GM19351 (cell line): Measurements from ENCODE around the gene PRLR.

Source experiments
- ATAC-seq: cut with Tn5 transposase; IDR thresholded peaks from one replicate; pipeline ENCODE4 v1.9.1; 2021; ENCODE audit warnings: mild to moderate bottlenecking, moderate library complexity; ENCODE audit not compliant: unreplicated experiment

Gene PRLR

GRCh38 chr5:35162848-35163709 is 67.2 kb downstream of the PRLR start:
- ATAC-seq = no peak

GRCh38 chr5:35161652-35162273 is 68.5 kb downstream of the PRLR start:
- ATAC-seq = no peak

DNA sequence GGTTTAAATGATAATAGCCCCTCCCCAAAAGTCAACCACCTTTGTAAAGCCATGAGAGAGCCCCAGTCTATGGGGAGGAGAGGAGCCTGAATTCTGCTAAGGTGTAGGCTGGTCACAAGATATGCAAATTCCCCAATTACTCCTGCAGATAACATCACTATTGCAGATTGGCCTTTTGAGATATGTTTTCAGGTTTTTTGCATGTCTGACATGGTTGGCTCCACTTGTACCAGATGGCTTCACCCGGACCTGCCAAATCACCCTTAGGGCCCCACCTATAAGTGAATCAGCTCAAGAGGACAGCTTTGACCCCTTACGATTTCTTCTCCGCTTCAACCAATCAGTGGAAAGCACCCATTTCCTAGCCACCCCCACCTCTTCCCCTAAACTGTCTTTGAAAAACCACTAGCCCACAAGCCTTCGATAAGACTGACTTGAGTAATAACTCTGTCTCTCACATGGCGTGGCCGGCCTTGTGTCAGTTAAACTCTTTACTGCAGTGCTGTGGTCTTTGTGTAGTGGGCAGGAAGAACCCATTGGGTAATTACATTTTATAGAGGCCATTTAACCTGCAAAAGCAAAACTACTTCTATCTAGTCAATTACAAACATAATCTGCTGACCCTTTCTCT is 69.7 kb downstream of the PRLR start:
- no peak for ATAC-seq

DNA sequence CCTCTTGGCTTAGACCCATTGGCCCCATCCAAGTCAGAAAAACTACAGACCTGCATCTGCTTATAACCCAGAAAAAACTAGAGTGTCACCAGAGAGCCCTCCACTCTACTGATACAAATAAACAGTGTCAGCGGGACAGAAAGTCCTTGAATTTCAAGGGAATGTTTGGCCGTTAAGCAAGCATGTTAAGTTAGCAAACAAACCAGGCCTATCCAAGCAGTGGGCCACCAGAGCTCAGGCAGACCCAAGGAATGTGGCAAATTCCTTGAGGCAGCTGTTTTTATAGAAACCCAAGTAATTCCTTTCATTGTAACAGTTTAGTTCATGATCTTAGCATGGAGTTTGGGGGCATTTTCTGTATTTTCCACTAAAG is 70.9 kb downstream of the PRLR start:
- no peak for ATAC-seq

GRCh38 chr5:35158622-35159369 is 71.5 kb downstream of the PRLR start:
- ATAC-seq = no peak

- ATAC-seq = no peak
These were observed 72.1 kb downstream of the PRLR start for GRCh38 chr5:35158204-35158603.

- ATAC-seq = no peak
These were observed 76.8 kb downstream of the PRLR start for GRCh38 chr5:35153375-35153932.

DNA sequence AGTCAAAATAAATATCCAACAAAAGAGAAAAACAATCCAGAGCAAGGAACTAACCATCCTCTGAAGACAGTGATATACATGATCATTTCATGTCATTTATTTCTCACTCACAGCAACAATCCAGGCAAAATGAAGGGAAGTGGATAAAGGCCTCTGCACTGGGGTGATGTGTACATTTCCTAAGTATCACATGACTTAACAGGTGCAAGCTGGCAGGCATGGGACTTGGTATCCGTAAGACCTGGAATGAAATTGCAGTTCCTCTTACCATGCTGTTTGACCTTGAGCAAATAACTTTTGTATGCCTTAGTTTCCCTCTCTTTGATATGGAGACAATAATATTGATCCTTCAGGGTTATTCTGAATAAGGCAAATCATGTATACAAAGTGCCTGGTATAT is 77.6 kb downstream of the PRLR start:
- ATAC-seq = no peak

DNA sequence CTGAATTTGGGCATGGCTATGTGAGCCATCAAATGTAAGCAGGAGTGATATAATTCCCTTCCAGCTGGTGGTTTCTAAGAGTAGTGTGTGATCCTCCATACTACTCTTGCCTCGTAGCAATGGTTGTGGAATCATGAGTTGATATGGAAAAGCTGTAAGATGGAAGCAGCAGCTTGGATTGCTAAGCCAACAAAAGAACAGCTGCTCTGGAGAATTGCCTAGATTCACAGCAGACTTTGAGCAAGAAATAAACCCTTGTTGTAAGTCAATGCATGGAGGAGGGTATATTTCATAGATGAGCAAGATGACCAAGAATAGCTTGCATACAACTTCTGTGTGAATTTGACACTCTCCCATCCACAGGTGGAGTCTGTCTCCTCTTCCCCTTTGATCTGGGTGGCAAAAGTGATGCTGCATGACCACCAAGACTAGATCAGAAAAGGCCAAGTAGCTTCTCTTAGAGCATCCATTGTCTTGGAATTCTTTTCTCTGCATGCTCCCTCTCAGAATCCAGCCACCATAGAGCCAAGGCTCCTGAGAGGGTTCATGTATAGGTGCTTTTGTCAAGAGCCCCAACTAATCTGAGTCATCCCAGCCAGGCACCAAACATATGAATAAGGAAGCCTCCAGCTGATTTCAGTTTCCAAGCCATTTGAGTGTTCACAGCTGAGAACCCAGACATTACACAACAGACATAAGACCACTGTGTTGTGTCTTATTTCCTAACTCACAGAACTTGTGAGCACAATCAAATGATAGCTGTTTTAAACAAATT is 79.0 kb downstream of the PRLR start:
- no peak for ATAC-seq

DNA sequence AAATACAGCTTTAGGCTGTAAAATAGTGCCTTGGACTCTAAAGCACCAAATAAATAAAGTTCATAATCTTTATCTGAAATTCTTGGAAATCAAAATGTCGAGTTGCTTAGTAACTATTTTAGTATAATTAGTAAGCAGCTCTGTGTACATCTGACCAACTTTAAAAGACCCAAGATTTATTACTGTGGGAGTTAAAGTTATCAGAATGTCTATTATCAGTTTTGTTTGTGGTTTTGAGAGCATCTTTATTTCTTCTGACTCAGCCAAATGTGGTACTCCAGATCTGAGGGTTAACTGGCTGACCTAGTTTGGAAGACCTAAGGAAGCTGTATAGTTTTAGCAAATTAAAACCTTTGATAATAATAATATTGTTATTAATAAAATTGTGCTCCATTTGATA is 81.2 kb downstream of the PRLR start:
- no peak for ATAC-seq

GRCh38 chr5:35146406-35146805 is 83.9 kb downstream of the PRLR start:
- ATAC-seq = no peak

DNA sequence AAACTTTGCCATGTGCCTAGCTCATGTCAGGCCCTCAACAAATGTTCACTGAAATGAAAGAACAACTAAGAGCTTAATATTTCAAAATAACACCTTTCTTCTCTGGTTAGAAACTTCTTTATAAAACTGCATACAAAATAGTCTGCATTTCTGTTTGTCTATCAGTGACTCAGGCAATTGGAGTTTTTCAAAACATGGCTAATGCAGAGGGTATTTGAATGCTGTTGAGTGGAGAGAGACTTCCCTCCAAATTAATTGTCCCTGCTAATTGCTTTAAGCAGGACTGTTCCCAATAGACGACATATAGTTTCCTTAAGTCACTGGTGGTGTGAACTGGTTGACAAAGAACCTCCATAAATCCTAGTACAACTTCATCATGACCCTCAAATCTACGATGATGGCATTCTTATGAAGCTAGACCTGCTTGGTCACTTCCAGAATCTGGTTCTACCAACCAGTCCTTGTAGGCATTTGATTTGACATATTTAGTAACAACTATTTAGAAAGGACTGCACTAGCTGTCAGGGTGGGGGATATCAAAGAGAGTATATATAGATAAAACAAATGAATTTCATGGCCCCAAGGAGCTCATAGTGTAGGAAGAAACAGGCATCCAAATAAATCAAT is 84.5 kb downstream of the PRLR start:
- ATAC-seq = no peak

DNA sequence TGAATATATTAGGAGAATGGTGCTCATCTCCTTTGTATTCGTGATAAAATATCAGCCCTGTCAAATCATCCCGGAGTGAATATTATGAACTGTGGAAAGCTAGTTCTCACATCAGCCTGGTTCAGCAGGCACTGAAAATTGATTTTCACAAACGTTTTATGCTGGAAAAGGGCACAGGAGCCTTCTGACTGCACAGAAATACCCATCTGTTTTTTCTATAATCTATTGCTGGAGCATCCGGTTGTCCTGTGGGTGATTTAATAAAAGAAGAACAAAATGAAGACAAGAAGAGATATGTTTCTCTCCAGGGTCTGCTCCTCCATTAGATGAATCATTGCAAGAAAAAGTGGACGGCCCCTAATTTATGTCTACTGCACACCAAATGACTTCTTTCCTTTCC is 85.3 kb downstream of the PRLR start:
- ATAC-seq = no peak

DNA sequence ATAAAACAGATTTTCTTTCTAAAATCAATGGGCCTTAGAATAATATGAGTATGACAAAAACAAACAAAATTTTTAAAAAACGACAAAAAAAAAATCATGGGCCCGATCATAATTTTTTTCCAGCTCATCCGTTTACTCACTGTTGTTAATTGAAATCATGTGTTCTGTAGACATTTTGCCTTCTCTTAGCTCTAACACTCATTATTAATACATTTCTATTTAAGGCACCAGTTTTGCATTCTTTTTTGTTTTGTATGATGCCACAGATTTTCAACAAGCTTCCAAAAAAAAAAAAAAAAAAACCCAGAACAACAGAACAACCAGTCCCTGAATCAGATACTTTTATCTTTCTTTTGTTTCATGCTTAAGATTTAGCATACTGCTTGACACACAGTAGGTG is 86.4 kb downstream of the PRLR start:
- no peak for ATAC-seq

- no peak for ATAC-seq
These were observed 88.5 kb downstream of the PRLR start for GRCh38 chr5:35141739-35142138.

DNA sequence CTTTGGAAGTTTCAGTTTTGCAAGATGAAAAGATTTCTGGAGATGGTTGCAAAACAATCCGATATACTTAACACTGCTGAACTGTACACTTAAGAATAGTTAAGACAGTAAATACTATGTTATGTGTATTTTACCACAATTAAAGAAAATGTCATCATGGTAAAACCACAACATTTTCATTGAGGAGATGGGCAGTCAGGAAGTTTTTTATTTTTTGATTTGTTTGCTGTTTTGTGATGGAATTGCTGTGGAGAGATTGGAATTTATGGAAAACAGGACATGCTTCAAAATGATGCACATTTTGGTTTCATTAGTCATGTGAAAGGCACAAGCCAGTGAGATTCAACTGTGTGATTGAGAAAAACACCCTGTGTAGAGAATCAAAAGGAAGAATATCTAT is 92.1 kb downstream of the PRLR start:
- no peak for ATAC-seq

GRCh38 chr5:35136386-35136785 is 93.9 kb downstream of the PRLR start:
- peak; percentile 65 for ATAC-seq

DNA sequence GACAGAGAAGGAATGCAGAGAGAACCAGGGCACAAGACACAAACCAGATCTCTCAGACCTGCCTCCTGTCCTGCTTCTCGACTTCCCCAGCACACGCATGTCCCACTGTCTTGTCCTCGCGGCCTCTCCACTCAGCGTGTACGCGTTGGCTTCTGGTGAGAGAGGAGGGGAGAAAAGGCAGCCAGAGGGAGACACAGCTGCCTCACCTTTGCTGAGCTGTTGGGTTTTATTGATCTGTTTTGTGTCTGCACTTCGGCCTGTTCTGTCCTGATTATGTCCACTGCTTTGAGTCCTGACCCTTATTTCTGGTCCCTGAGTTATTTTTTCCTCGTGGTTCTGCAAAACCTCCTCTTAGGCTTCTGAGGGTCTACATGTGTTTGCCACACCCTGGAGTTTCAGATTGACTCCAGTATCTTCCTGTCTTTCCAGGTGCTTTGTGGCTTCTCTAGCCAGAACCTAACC is 95.0 kb downstream of the PRLR start:
- ATAC-seq = no peak

DNA sequence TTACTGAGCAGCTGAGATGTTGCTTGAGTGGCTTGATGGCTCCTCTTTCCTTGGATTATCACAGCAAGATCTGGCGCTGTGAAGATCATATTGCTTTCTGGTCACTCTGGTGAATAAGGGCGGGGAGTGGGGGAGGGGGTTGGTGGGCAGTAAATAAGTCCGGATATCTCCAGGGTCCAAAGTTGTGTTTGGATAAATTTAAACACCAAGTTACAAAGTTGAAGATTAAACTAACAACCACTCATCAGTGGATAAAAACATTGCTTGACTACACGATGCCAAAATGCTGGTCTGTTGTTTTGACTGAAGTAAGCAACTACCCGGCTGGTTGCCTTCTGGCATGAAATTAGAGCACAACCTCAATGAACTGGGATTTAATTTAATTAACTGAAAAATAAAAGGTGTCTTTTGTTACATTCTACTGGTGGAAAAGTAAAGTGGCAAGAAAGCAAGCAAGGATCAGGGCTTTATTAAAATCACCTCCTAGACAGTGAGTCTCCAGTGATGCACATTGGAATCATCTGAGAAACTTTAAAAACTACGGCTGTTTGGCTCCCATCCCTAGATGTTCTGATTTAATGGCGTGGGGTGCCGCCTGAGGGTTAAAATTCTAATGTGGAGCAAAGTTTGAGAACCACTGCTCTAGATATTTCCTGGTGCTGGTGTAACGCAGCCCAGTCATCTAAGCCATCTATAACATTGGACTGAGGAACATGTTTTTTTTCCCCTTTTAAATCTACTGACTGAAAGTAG is 95.8 kb downstream of the PRLR start:
- no peak for ATAC-seq
